Upper lobe of right lung (tissue), 1 donor: Measurements from ENCODE around the gene ITPK1. TPM values are rescaled to one million over a fixed set of nuclear protein-coding genes. Genes with fewer than 3 reads are reported as not detected.
"Not testable (repeated sequence)": the region's sequence is repeated elsewhere in the genome, so short reads cannot be mapped to it uniquely, and the experiment has no call there.

Experiments
- ATAC-seq: fragments of 200-7000 bp; cut with Tn5 transposase; one replicate; pipeline ENCODE4 v1.9.1; 2020; ENCODE audit warnings: mild to moderate bottlenecking, moderate library complexity
- DNase-seq: peaks from one replicate; pipeline ENCODE4 v3.0.0-alpha.2; 2020
- H3K27ac ChIP-seq: fragments of 200-600 bp; one replicate; pipeline ENCODE4 v1.8.0; 2022
- H3K27me3 ChIP-seq: fragments of 200-600 bp; one replicate; pipeline ENCODE4 v1.8.0; 2022; ENCODE audit warnings: mild to moderate bottlenecking
- H3K36me3 ChIP-seq: fragments of 200-600 bp; one replicate; pipeline ENCODE4 v1.8.0; 2022
- H3K4me1 ChIP-seq: fragments of 200-600 bp; one replicate; pipeline ENCODE4 v1.8.0; 2022
- H3K4me3 ChIP-seq: fragments of 200-600 bp; one replicate; pipeline ENCODE4 v1.8.0; 2022; ENCODE audit warnings: mild to moderate bottlenecking
- H3K9me3 ChIP-seq: fragments of 200-600 bp; one replicate; pipeline ENCODE4 v1.8.0; 2022
- CTCF ChIP-seq: fragments of 200-600 bp; IDR thresholded peaks from one replicate; pipeline ENCODE4 v1.8.0; 2022; ENCODE audit warnings: antibody characterized with exemption
- intact Hi-C: fragments of 100-400 bp; cut with DNase I; formaldehyde crosslinking; loops from one replicate; pipeline ENCODE4 v1.11.0; 2022
- total RNA-seq: library from RNA; stranded (reverse); fragmentation: NEBNext Ultra II Directional; extraction: Animal tissue kit (Norgen Biotek cat#: 25700); gene quantifications from one replicate; pipeline ENCODE4 v1.2.1, GENCODE V29; 2021
- donor health status: DM: no; HTN: yes; CAD: no; lungs with severe emphysema.

Gene ITPK1
- total RNA-seq, 1 donor from 2014 or later: 96.9 TPM

- no peak overlapping the region for H3K27ac ChIP-seq
- no peak overlapping the region for H3K4me3 ChIP-seq
- TF ChIP-seq CTCF: no peak
- peaks cover 13% of the 10 kb centered on the region for H3K4me1 ChIP-seq
- no peaks in the 10 kb centered on the region for H3K36me3 ChIP-seq
- no peaks in the 10 kb centered on the region for H3K27me3 ChIP-seq
- intact Hi-C loops: loop anchor here (10.0 kb wide), 1 partner anchor 181 kb away; no protein-coding TSS in a partner anchor
- ATAC-seq (no peak), DNase-seq (no peak)
- H3K9me3 ChIP-seq: no peaks in the 10 kb centered on the region
Measured at GRCh38 chr14:93135399-93135798, 19.7 kb upstream of the ITPK1 start.

GRCh38 chr14:93133464-93133863, 17.7 kb upstream of the ITPK1 start:
- Histone ChIP-seq H3K27ac (peak overlapping the region; percentile 42), H3K9me3 (no peaks in the 10 kb centered on the region), H3K27me3 (no peaks in the 10 kb centered on the region), H3K4me3 (no peak overlapping the region), H3K4me1 (peaks cover 16% of the 10 kb centered on the region), H3K36me3 (no peaks in the 10 kb centered on the region)
- TF ChIP-seq CTCF: no peak
- no peak for DNase-seq
- ATAC-seq: peak; percentile 45
- intact Hi-C loops: loop anchor here (10.0 kb wide), 1 partner anchor 179 kb away; no protein-coding TSS in a partner anchor

GRCh38 chr14:93132472-93133065, 16.8 kb upstream of the ITPK1 start:
- peaks cover 11% of the 10 kb centered on the region for H3K4me1 ChIP-seq
- peak; percentile 46 for TF ChIP-seq CTCF
- DNase-seq: no peak
- peak overlapping the region; percentile 42 for H3K27ac ChIP-seq
- intact Hi-C loops: loop anchor here (10.0 kb wide), 1 partner anchor 178 kb away; no protein-coding TSS in a partner anchor
- H3K27me3 ChIP-seq: no peaks in the 10 kb centered on the region
- no peaks in the 10 kb centered on the region for H3K9me3 ChIP-seq
- no peaks in the 10 kb centered on the region for H3K36me3 ChIP-seq
- ATAC-seq: peak; percentile 78
- H3K4me3 ChIP-seq: no peak overlapping the region

- H3K9me3 ChIP-seq, H3K4me3 ChIP-seq, H3K36me3 ChIP-seq, H3K27ac ChIP-seq, H3K27me3 ChIP-seq, ATAC-seq, DNase-seq: not testable (repeated sequence)
- H3K4me1 ChIP-seq: peaks cover 11% of the 10 kb centered on the region
- intact Hi-C loops: loop anchor here (10.0 kb wide), 1 partner anchor 177 kb away; no protein-coding TSS in a partner anchor
Measured at GRCh38 chr14:93131257-93131820, 15.6 kb upstream of the ITPK1 start.

- Histone ChIP-seq H3K27ac (no peak overlapping the region), H3K27me3 (no peaks in the 10 kb centered on the region), H3K4me3 (no peak overlapping the region), H3K9me3 (no peaks in the 10 kb centered on the region), H3K4me1 (peaks cover 11% of the 10 kb centered on the region), H3K36me3 (no peaks in the 10 kb centered on the region)
- DNase-seq (no peak), ATAC-seq (peak; percentile 63)
- no peak for TF ChIP-seq CTCF
- intact Hi-C loops: no loop called here
Measured at GRCh38 chr14:93128725-93129459, 13.2 kb upstream of the ITPK1 start.

- ATAC-seq (peak; percentile 57), DNase-seq (peak; percentile 71)
- Histone ChIP-seq H3K27ac (no peak overlapping the region), H3K9me3 (no peaks in the 10 kb centered on the region), H3K4me1 (peaks cover 3% of the 10 kb centered on the region), H3K4me3 (no peak overlapping the region), H3K27me3 (no peaks in the 10 kb centered on the region), H3K36me3 (no peaks in the 10 kb centered on the region)
- no peak for TF ChIP-seq CTCF
- intact Hi-C loops: no loop called here
Measured at GRCh38 chr14:93126111-93126510, 10.4 kb upstream of the ITPK1 start.
